T-helper 1 cell treated with Interleukin-12 subunit alpha and Interleukin-12 subunit beta and Interleukin-4 antibody, amounts not matched to agents 30 μg/mL and 1 μg/mL, for 36 hours (primary cell): ENCODE data around the gene KLKB1.
A peak's percentile ranks its signal among the peaks of the same experiment; 100 is the strongest.

Experiments used
- H3K27ac Mint-ChIP-seq: one replicate; pipeline ENCODE4 v1.8.0; 2021; ENCODE audit warnings: mild to moderate bottlenecking, mixed read lengths
- H3K27me3 Mint-ChIP-seq: one replicate; pipeline ENCODE4 v1.8.0; 2021; ENCODE audit warnings: low read depth, mixed read lengths
- H3K36me3 Mint-ChIP-seq: one replicate; pipeline ENCODE4 v1.8.0; 2021; ENCODE audit warnings: low read depth, mixed read lengths
- H3K4me1 Mint-ChIP-seq: one replicate; pipeline ENCODE4 v1.8.0; 2021; ENCODE audit warnings: low read depth, mixed read lengths
- H3K4me3 Mint-ChIP-seq: one replicate; pipeline ENCODE4 v1.8.0; 2021; ENCODE audit warnings: mild to moderate bottlenecking, moderate library complexity, mixed read lengths
- H3K9me3 Mint-ChIP-seq: one replicate; pipeline ENCODE4 v1.8.0; 2021; ENCODE audit warnings: mixed read lengths

Gene KLKB1

DNA sequence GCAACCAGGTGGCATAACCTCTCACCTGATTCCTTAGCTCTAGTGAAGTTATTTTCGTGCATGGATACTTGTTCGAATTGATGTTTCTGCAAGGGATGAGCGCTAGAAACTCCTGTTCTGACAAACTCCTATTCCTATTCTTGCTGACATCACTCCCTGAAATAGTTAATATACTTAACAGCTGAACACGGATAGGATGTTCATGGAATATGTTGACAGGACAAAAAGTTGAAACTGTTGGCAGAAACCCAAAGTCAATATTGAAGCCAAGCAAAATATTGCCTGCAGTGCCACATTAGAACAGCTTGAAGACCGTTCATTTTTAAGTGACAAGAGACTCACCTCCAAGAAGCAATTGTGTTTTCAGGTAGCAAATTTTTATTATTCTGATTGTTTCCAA lies at the start of gene KLKB1:
Gene KLKB1, plus strand, starts transcription at position 287 of the 400 bp plus-strand sequence. CDS start 689 bp downstream, outside the sequence.
- Mint-ChIP-seq H3K27ac (no peak within 1 kb of the TSS), H3K4me3 (no peak within 1 kb of the TSS), H3K4me1 (no peaks in the 10 kb centered on the region), H3K9me3 (peaks cover 22% of the 10 kb centered on the region), H3K27me3 (peaks cover 3% of the 10 kb centered on the region), H3K36me3 (no peaks in the 10 kb centered on the region)

DNA sequence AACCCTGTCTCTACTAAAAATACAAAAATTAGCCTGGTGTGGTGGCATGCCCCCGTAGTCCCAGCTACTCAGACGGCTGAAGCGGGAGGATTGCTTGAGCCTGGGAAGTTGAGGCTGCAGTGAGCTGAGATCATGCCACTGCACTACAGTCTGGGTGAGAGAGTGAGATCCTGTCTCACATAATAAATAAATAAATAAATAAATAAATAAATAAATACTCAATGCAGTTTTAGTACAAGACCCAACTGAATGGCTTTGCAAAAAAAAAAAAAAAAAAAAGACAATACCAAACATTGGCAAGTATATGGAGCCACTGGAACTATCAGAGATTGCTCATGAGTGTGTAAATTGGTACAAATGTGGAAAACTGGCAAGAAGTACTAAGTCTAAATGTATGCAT lies 39.2 kb upstream of the KLKB1 start:
- Mint-ChIP-seq H3K4me3 (no peak overlapping the region), H3K27ac (no peak overlapping the region), H3K4me1 (peaks cover 26% of the 10 kb centered on the region)

DNA sequence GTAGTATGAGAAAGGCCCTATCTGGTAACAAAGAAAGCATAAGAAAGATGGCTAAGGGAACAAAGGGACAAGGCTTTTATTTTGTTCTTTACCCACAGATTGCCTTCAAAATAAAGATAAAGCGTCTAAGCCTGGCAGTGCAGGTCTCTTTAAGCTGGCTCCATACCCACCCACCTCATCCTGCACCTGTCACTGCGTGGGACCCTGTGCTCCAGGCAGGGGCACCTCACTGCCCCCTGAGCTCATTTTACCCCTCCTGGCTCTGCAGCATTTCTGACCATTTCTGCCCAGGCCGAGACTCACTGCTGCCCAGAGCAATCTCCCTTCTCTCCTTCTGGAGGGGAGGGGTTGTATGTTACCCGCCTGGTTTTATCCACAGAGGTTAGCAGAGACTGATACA lies 37.7 kb upstream of the KLKB1 start:
- Mint-ChIP-seq H3K27me3 (peaks cover 13% of the 10 kb centered on the region), H3K4me3 (peak overlapping the region; percentile 87), H3K27ac (no peak overlapping the region), H3K36me3 (peaks cover 3% of the 10 kb centered on the region), H3K9me3 (no peaks in the 10 kb centered on the region), H3K4me1 (peaks cover 27% of the 10 kb centered on the region)

More for the DNA sequence above, 39.2 kb upstream of the KLKB1 start:
- H3K36me3 Mint-ChIP-seq = peaks cover 3% of the 10 kb centered on the region
- H3K9me3 Mint-ChIP-seq = no peaks in the 10 kb centered on the region
- H3K27me3 Mint-ChIP-seq = peaks cover 27% of the 10 kb centered on the region

DNA sequence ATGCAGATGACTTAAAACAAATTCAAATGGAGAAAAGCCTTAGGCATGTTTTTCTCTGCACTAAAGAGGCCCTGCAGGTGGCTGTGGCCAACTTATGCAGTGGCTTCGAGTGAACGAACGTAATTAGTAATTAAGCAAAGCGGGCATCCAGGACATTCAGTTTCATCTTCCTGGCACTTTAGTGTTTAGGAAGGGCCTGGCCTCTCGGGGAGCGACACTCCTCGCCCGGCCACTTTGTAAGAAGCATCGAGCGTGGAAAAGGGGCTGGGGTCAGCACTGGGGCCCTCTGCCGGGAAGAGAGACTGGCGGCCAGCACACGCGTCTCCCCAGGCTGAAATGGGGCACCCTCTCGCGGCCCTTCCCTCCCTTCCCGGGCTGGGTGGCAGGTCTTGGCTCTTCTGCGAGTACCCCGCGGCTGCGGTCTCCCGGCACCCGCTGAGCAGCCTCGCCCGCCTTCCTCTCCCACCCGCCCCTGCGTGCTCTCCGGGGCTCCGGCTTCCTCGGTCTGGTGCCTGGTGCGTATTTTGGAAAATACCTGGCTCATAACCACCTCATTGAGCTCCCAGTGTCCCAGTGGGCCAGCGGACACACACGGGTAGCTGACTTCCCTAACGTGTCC lies 36.6 kb upstream of the KLKB1 start:
- H3K36me3 Mint-ChIP-seq = peaks cover 7% of the 10 kb centered on the region
- peaks cover 4% of the 10 kb centered on the region for H3K27me3 Mint-ChIP-seq
- H3K27ac Mint-ChIP-seq = peak overlapping the region; percentile 92
- H3K4me3 Mint-ChIP-seq = peak overlapping the region; percentile 87
- peaks cover 27% of the 10 kb centered on the region for H3K4me1 Mint-ChIP-seq
- H3K9me3 Mint-ChIP-seq = no peaks in the 10 kb centered on the region

DNA sequence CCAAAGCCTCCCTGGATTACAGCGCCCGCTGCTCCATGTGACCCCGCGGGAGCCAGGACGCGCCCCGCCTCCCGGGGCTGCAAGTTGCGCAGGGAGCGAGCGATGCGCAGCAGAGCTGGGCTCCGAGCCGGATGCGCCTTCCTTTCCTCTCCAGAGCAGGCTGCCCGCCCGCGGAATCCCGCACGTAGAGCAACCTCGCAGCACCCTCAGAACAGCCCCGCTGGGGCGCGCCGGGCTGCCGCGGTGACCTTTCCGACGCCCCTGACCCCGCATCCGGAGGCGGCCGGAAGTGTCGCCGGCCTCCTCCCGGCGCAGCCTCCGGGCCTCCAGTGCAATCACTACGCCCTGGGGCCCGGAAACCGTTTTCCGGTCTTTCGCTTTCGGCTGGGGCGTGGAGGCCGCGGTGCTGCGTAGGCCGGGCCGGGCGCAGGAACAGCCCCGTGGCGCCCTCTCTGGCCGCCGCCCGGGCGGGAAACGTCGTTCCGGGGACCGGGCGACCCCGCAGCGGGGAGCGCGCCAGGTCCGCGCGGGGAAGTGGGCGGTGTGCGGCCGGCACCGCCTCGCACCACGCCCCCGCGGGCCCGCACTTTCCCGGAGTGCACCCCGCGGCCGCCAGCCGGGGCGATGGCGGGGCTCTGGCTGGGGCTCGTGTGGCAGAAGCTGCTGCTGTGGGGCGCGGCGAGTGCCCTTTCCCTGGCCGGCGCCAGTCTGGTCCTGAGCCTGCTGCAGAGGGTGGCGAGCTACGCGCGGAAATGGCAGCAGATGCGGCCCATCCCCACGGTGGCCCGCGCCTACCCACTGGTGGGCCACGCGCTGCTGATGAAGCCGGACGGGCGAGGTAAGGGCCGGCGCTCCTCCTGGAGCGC lies 35.9 kb upstream of the KLKB1 start, which contains the start of gene CYP4V2:
Gene CYP4V2, plus strand, starts transcription at position 368 of the 866 bp plus-strand sequence. Its CDS starts 257 bp downstream, at position 625.
- H3K27ac Mint-ChIP-seq = peak within 1 kb of the TSS; percentile 94
- H3K9me3 Mint-ChIP-seq = no peaks in the 10 kb centered on the region
- peaks cover 12% of the 10 kb centered on the region for H3K36me3 Mint-ChIP-seq
- H3K4me1 Mint-ChIP-seq = peaks cover 27% of the 10 kb centered on the region
- peak within 1 kb of the TSS; percentile 95 for H3K4me3 Mint-ChIP-seq
- H3K27me3 Mint-ChIP-seq = peaks cover 3% of the 10 kb centered on the region

DNA sequence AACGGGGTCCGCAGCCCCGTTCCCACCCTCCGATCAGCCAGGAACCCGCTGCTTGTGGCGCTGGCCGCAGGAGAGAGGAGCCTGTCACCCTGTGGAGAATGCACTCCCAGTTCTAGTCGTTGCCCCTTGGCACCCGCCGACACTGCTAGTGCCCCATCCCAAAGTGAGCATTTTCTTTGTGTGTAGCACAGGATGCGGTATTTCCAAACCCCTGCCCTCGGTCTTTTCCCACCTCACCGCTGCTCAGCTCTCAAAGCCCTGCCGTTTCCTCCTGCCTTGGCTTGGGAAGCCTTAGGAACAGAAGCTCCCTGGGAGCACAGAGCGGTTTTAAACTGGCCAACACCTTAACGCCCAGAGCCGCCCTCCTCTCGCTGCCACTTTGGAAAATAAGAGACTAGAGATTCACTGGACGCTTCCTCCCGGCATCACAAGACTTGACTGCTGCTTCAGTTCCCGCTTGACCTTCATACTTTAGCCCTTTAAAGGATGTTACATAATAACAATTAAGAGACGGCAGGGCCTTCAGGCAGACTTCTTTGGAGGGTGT lies 35.2 kb upstream of the KLKB1 start:
- H3K36me3 Mint-ChIP-seq = peaks cover 16% of the 10 kb centered on the region
- H3K27ac Mint-ChIP-seq = peak overlapping the region; percentile 94
- H3K4me3 Mint-ChIP-seq = peak overlapping the region; percentile 95
- peaks cover 27% of the 10 kb centered on the region for H3K4me1 Mint-ChIP-seq
- no peaks in the 10 kb centered on the region for H3K9me3 Mint-ChIP-seq
- H3K27me3 Mint-ChIP-seq = no peaks in the 10 kb centered on the region

DNA sequence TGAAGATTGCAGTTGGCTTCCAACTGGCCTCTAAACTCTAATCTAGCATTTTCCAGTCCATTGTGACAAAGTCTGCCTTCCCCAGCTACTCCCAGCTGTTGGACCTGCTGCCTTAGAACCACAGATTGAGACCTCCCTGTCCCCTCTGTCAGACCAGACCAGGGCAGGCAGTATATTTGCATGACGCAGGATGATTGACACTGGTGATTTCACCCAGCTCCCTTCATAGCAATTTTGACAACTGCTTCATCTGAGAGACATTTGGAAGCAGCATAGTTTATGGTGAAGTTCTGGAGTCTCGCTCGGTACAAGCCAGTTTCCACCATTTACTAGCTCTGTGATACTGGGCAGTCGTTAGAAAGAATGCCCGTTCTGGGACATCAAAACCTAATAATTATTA lies 33.5 kb upstream of the KLKB1 start:
- Mint-ChIP-seq H3K27ac (no peak overlapping the region), H3K27me3 (no peaks in the 10 kb centered on the region), H3K4me3 (no peak overlapping the region), H3K36me3 (peaks cover 18% of the 10 kb centered on the region), H3K9me3 (no peaks in the 10 kb centered on the region), H3K4me1 (peaks cover 25% of the 10 kb centered on the region)

DNA sequence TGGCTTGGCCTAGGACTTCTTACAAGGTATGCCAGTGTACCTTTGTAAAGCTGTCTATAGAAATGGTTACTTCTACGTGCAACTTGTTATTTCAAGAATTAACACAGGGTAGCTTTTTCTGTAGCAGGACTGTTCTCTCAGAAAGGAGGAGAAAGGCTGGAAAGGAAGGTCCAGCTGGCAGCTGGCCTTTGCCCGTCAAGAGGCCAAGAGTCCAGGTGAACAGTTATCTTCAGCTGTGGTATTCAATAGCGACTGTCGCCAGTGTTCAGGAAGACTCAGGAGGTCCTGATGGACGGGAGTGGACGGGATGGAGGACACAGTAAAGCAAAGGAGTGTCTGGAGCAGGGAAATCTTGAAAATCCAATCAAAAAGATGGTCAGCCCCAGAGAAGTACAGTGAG lies 31.2 kb upstream of the KLKB1 start:
- Mint-ChIP-seq H3K36me3 (peaks cover 18% of the 10 kb centered on the region), H3K4me1 (peaks cover 11% of the 10 kb centered on the region), H3K27ac (no peak overlapping the region), H3K9me3 (no peaks in the 10 kb centered on the region), H3K27me3 (no peaks in the 10 kb centered on the region), H3K4me3 (no peak overlapping the region)

DNA sequence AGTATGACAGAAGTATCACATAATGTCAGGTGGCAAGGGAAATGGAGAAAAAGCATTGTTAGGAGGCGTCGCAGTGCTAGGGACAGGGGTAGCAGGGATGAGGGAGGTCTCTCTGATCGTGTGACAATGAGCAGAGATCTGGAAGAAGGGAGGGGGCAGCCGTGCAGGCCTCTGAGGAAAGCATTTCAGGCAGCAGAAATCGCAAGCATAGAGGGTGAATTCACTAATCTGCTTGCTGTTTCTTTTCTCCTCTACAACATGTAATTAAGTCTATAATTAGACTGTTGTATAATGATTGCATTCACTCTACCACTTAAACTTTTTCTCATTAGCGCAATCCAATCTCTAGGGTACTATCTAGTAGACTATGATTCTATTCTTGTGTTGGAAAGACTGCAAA lies 26.8 kb upstream of the KLKB1 start:
- H3K27ac Mint-ChIP-seq = no peak overlapping the region

DNA sequence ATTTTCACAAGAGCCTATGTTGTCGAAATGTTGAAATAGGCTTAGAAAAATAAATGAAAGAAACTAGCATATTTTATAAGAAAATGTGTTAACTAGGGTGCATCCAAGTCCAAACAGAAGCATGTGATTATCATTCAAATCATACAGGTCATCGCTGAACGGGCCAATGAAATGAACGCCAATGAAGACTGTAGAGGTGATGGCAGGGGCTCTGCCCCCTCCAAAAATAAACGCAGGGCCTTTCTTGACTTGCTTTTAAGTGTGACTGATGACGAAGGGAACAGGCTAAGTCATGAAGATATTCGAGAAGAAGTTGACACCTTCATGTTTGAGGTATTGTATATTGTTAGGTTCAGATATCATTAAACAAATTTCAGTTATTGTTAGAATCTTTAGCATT lies 26.3 kb upstream of the KLKB1 start:
- peaks cover 2% of the 10 kb centered on the region for H3K4me1 Mint-ChIP-seq
- H3K9me3 Mint-ChIP-seq = no peaks in the 10 kb centered on the region
- H3K27me3 Mint-ChIP-seq = no peaks in the 10 kb centered on the region
- no peak overlapping the region for H3K27ac Mint-ChIP-seq
- peaks cover 9% of the 10 kb centered on the region for H3K36me3 Mint-ChIP-seq
- H3K4me3 Mint-ChIP-seq = no peak overlapping the region

More for the DNA sequence above, 26.8 kb upstream of the KLKB1 start:
- peaks cover 2% of the 10 kb centered on the region for H3K4me1 Mint-ChIP-seq
- peaks cover 13% of the 10 kb centered on the region for H3K36me3 Mint-ChIP-seq
- no peaks in the 10 kb centered on the region for H3K9me3 Mint-ChIP-seq
- no peak overlapping the region for H3K4me3 Mint-ChIP-seq
- no peaks in the 10 kb centered on the region for H3K27me3 Mint-ChIP-seq

DNA sequence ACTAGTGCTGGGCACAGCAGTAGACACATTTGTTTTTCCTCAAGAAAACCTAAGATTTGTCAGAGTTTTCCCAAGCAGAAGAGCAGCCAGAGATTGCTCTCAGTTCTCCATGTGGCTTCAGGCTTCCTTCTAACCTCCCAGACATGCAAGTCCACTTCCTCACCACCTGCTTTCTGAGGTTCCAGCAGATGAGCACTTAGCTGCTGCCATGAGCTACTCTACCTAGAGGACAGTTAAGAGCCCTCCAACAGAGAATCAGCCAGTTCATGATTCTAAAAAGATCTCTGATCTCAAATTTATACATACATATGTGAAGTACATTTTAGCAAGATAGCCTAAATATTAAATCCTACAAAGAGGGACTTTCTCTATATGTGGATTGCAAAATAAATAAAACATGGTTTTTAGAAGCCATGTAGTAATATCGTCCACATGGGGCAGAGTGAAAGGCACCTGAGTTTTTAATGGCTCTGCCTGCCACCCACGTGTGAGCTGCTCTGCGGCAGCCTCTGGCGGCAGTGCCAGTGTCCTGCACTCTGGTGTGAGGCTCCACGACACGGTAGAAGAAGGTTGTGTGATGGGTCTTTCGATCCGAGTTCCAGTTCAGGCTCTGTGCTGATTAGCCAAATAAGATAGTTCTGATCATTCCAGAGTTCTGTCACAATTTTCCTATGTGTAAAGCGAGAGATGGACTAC lies 25.6 kb upstream of the KLKB1 start:
- Mint-ChIP-seq H3K36me3 (peaks cover 6% of the 10 kb centered on the region), H3K4me3 (no peak overlapping the region), H3K27ac (no peak overlapping the region), H3K4me1 (peaks cover 2% of the 10 kb centered on the region), H3K9me3 (no peaks in the 10 kb centered on the region), H3K27me3 (no peaks in the 10 kb centered on the region)

DNA sequence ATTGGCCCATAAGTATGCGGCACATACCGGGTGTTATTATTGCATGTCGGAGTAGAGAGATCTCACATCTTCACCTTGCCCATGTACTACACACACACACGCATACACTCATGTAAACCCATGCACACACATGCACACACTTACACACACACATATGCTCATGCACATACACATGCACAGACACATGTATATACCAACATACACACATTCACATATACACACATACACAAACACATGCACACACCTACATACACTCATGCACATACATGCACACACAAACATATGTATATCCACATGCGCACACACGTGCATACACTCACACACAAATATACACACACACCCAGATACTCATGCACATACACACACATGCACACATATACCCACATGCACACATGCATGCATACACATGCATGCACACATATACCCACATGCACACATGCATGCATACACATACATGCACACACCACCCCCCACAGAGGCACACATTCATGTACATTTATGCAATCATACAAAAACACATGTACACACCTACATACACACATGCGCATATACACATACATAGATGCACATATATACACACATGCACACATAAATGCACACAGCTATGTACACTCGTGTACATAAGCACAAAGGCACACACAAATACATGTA lies 24.7 kb upstream of the KLKB1 start:
- Mint-ChIP-seq H3K36me3 (no peaks in the 10 kb centered on the region), H3K27me3 (no peaks in the 10 kb centered on the region), H3K27ac (no peak overlapping the region)

DNA sequence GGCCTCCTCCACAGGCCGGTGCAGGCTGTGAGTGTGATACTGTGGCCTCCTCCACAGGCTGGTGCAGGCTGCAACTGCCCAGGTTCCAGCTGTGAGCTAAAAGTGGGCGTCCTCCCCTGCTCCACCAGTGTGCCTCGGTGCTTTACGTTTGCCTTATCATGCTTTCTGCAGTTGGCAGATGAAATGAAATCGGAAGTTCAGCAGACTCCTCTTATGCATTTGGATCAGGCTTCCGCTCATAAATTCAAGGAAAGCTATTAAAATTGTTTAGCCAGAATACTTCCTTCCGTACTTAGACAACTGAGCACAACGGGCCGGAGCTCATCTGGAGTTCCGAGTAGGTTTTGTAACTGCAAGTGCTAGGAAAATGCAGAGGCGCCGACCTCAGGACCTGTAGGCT lies 23.9 kb upstream of the KLKB1 start:
- peaks cover 3% of the 10 kb centered on the region for H3K9me3 Mint-ChIP-seq
- H3K27ac Mint-ChIP-seq = no peak overlapping the region
- no peaks in the 10 kb centered on the region for H3K27me3 Mint-ChIP-seq

More for the DNA sequence above, 24.7 kb upstream of the KLKB1 start:
- peaks cover under 1% of the 10 kb centered on the region for H3K9me3 Mint-ChIP-seq
- H3K4me1 Mint-ChIP-seq = peaks cover 2% of the 10 kb centered on the region
- no peak overlapping the region for H3K4me3 Mint-ChIP-seq

DNA sequence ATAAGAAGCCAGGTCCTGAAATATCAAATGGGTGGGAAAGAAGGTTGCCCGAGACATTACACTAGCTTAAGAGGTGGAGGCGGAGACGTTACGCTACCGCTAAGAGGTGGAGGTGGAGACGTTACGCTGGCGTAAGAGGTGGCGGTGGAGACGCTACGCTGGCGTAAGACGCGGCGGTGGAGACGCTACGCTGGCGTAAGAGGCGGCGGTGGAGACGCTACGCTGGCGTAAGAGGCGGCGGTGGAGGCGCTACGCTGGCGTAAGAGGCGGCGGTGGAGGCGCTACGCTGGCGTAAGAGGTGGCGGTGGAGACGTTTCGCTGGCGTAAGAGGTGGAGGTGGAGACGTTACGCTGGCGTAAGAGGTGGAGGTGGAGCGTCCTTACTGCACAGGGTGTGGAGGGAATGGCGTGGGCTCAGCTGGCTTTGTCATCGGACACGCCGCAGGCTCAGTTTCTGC lies 23.2 kb upstream of the KLKB1 start:
- H3K27ac Mint-ChIP-seq = peak overlapping the region; percentile 5
- peaks cover 2% of the 10 kb centered on the region for H3K4me1 Mint-ChIP-seq
- peaks cover 9% of the 10 kb centered on the region for H3K9me3 Mint-ChIP-seq
- peaks cover 6% of the 10 kb centered on the region for H3K36me3 Mint-ChIP-seq
- H3K27me3 Mint-ChIP-seq = no peaks in the 10 kb centered on the region
- no peak overlapping the region for H3K4me3 Mint-ChIP-seq

More for the DNA sequence above, 23.9 kb upstream of the KLKB1 start:
- Mint-ChIP-seq H3K36me3 (no peaks in the 10 kb centered on the region), H3K4me1 (peaks cover 2% of the 10 kb centered on the region), H3K4me3 (no peak overlapping the region)
